IMR-90 (cell line): ENCODE data around the gene FAM20B. TPM values are rescaled to one million over a fixed set of nuclear protein-coding genes. Genes with fewer than 3 reads are reported as not detected.

Source experiments
- ATAC-seq: fragments of 200-7000 bp; cut with Tn5 transposase; 2 replicates; pipeline ENCODE4 v1.9.1; 2020; ENCODE audit warnings: low read depth, mild to moderate bottlenecking, moderate library complexity
- BruUV-seq: library from RNA; stranded (reverse); fragments of 400-500 nt; replicated peaks from 2 replicates; lab custom pipeline; 2021; lab: Mats Ljungman, UMichigan
- CTCF ChIA-PET: fragments of 300-600 bp; formaldehyde crosslinking; extraction: SDS; loops from one replicate; lab custom pipeline; 2021; ENCODE audit warnings: antibody characterized with exemption; lab: Yijun Ruan, JAX
- POLR2A ChIA-PET: fragments of 300-600 bp; sonication (Branson Sonifier 250); formaldehyde crosslinking; loops from one replicate; lab custom pipeline; 2022; ENCODE audit warnings: antibody characterized with exemption; ENCODE audit not compliant: unreplicated experiment; lab: Charles Lee
- DNase-seq: peaks from one replicate; pipeline ENCODE4 v3.0.0; 2013
- H2AFZ ChIP-seq: replicated peaks from 2 replicates; pipeline ENCODE3; 2013; ENCODE audit warnings: low read length, mild to moderate bottlenecking; ENCODE audit not compliant: poor library complexity
- H2AK5ac ChIP-seq: 2 replicates; pipeline ENCODE4 v1.6.1; 2013; ENCODE audit warnings: low read depth, low read length, inconsistent platforms
- H2AK9ac ChIP-seq: replicated peaks from 2 replicates; pipeline ENCODE3; 2013; ENCODE audit warnings: mild to moderate bottlenecking, low read depth, low read length, moderate library complexity; ENCODE audit not compliant: poor library complexity
- H2BK120ac ChIP-seq: 2 replicates; pipeline ENCODE4 v1.6.1; 2013; ENCODE audit warnings: low read depth, low read length, inconsistent platforms
- H2BK15ac ChIP-seq: 3 replicates; pipeline ENCODE4 v1.6.1; 2013; ENCODE audit warnings: low read depth, low read length, inconsistent platforms
- H2BK20ac ChIP-seq: 2 replicates; pipeline ENCODE4 v1.6.1; 2013; ENCODE audit warnings: low read depth, mild to moderate bottlenecking, inconsistent platforms, low read length, moderate library complexity
- H2BK5ac ChIP-seq: 2 replicates; pipeline ENCODE4 v1.6.1; 2013; ENCODE audit warnings: mild to moderate bottlenecking, low read depth, low read length, inconsistent platforms; ENCODE audit not compliant: poor library complexity, severe bottlenecking
- H3K14ac ChIP-seq: replicated peaks from 2 replicates; pipeline ENCODE4 v1.6.1; 2013; ENCODE audit warnings: low read depth, low read length, inconsistent platforms
- H3K18ac ChIP-seq: 2 replicates; pipeline ENCODE4 v1.6.1; 2013; ENCODE audit warnings: low read depth, low read length, control low read depth
- H3K23ac ChIP-seq: 2 replicates; pipeline ENCODE4 v1.6.1; 2013; ENCODE audit warnings: low read depth, low read length, inconsistent platforms
- H3K27ac ChIP-seq: 2 replicates; pipeline ENCODE4 v1.5.1; 2013; ENCODE audit warnings: mild to moderate bottlenecking, control low read depth, low read length; ENCODE audit not compliant: insufficient read depth
- H3K27me3 ChIP-seq: 2 replicates; pipeline ENCODE4 v1.6.1; 2013; ENCODE audit warnings: low read length; ENCODE audit not compliant: control insufficient read depth, insufficient read depth
- H3K36me3 ChIP-seq: 2 replicates; pipeline ENCODE4 v1.6.1; 2013; ENCODE audit warnings: low read length, mixed read lengths; ENCODE audit not compliant: control insufficient read depth, insufficient read depth
- H3K4ac ChIP-seq: 2 replicates; pipeline ENCODE4 v1.6.1; 2013; ENCODE audit warnings: low read depth, low read length, inconsistent platforms
- H3K4me1 ChIP-seq: 2 replicates; pipeline ENCODE4 v1.6.1; 2013; ENCODE audit warnings: low read length, mixed read lengths; ENCODE audit not compliant: control insufficient read depth, insufficient read depth
- H3K4me2 ChIP-seq: 2 replicates; pipeline ENCODE4 v1.6.1; 2013; ENCODE audit warnings: low read depth, mild to moderate bottlenecking, control low read depth, low read length, moderate library complexity
- H3K4me3 ChIP-seq: 2 replicates; pipeline ENCODE4 v1.5.1; 2013; ENCODE audit warnings: low read depth, mild to moderate bottlenecking, control low read depth, low read length, moderate library complexity; ENCODE audit not compliant: insufficient read depth
- H3K56ac ChIP-seq: 2 replicates; pipeline ENCODE4 v1.6.1; 2013; ENCODE audit warnings: low read length, inconsistent platforms; ENCODE audit not compliant: insufficient read depth; ENCODE audit errors: extremely low read depth
- H3K79me1 ChIP-seq, 2 experiments: 2 replicates each; pipeline ENCODE4 v1.6.1; 2013; ENCODE audit warnings: low read length in 2 of 2, inconsistent platforms in 1 of 2, low read depth in 1 of 2
- H3K9ac ChIP-seq: 2 replicates; pipeline ENCODE4 v1.6.1; 2013; ENCODE audit warnings: low read depth, low read length, control low read depth
- H3K9me1 ChIP-seq: 2 replicates; pipeline ENCODE4 v1.6.1; 2013; ENCODE audit warnings: low read length, inconsistent platforms; ENCODE audit not compliant: insufficient read depth
- H3K9me3 ChIP-seq: 2 replicates; pipeline ENCODE4 v1.6.1; 2013; ENCODE audit warnings: low read length; ENCODE audit not compliant: control insufficient read depth, insufficient read depth
- H4K20me1 ChIP-seq: 2 replicates; pipeline ENCODE4 v1.6.1; 2013; ENCODE audit warnings: low read length, inconsistent platforms; ENCODE audit not compliant: insufficient read depth
- H4K5ac ChIP-seq: 2 replicates; pipeline ENCODE4 v1.6.1; 2013; ENCODE audit warnings: mild to moderate bottlenecking, low read depth, low read length, control low read depth
- H4K8ac ChIP-seq, 2 experiments: 2 replicates each; pipeline ENCODE4 v1.6.1; 2013; ENCODE audit warnings: low read depth in 2 of 2, low read length in 2 of 2, control low read depth in 1 of 2, inconsistent platforms in 1 of 2
- H4K91ac ChIP-seq: 2 replicates; pipeline ENCODE4 v1.6.1; 2013; ENCODE audit warnings: low read depth, low read length, inconsistent platforms; ENCODE audit not compliant: insufficient read depth
- BHLHE40 ChIP-seq: fragments of 150-350 bp; IDR thresholded peaks from 2 replicates; pipeline ENCODE4 v1.6.1; 2016; ENCODE audit warnings: mild to moderate bottlenecking, low read depth, low read length
- CEBPB ChIP-seq: IDR thresholded peaks from 2 replicates; pipeline ENCODE4 v1.6.1; 2012; ENCODE audit warnings: low read depth, low read length, improper control_type of control experiment
- CHD1 ChIP-seq: IDR thresholded peaks from 2 replicates; pipeline ENCODE4 v1.6.1; 2012; ENCODE audit warnings: low read depth, low read length, improper control_type of control experiment
- CTCF ChIP-seq: conservative IDR thresholded peaks from 2 replicates; pipeline ENCODE4 v1.5.1; 2012; ENCODE audit warnings: mild to moderate bottlenecking, low read depth, low read length, improper control_type of control experiment
- ELK1 ChIP-seq: fragments of 150-350 bp; IDR thresholded peaks from 2 replicates; pipeline ENCODE4 v1.6.1; 2016; ENCODE audit warnings: low read depth, mild to moderate bottlenecking, low read length, moderate library complexity, borderline replicate concordance
- FOS ChIP-seq: fragments of 150-350 bp; IDR thresholded peaks from 2 replicates; pipeline ENCODE4 v1.6.1; 2016; ENCODE audit warnings: low read depth, low read length
- MAFK ChIP-seq: IDR thresholded peaks from 2 replicates; pipeline ENCODE4 v1.6.1; 2012; ENCODE audit warnings: low read depth, low read length, improper control_type of control experiment
- MAZ ChIP-seq: IDR thresholded peaks from 2 replicates; pipeline ENCODE4 v1.6.1; 2012; ENCODE audit warnings: low read depth, mild to moderate bottlenecking, low read length, improper control_type of control experiment, moderate library complexity, borderline replicate concordance
- MXI1 ChIP-seq: IDR thresholded peaks from 2 replicates; pipeline ENCODE4 v1.6.1; 2012; ENCODE audit warnings: low read depth, mild to moderate bottlenecking, low read length, moderate library complexity, borderline replicate concordance
- NFE2L2 ChIP-seq: fragments of 150-350 bp; IDR thresholded peaks from 2 replicates; pipeline ENCODE4 v1.6.1; 2016; ENCODE audit warnings: low read depth, mild to moderate bottlenecking, low read length
- RAD21 ChIP-seq: IDR thresholded peaks from 2 replicates; pipeline ENCODE4 v1.6.1; 2012; ENCODE audit warnings: low read length, improper control_type of control experiment
- RCOR1 ChIP-seq: IDR thresholded peaks from 2 replicates; pipeline ENCODE4 v1.6.1; 2012; ENCODE audit warnings: mild to moderate bottlenecking, low read length, improper control_type of control experiment; ENCODE audit not compliant: insufficient replicate concordance
- RFX5 ChIP-seq: IDR thresholded peaks from 2 replicates; pipeline ENCODE4 v1.8.0; 2012; ENCODE audit warnings: low read depth, mild to moderate bottlenecking, low read length, moderate library complexity
- SMC3 ChIP-seq: fragments of 150-350 bp; IDR thresholded peaks from 2 replicates; pipeline ENCODE4 v1.6.1; 2016; ENCODE audit warnings: low read depth, mild to moderate bottlenecking, antibody characterized with exemption, low read length, moderate library complexity
- USF2 ChIP-seq: fragments of 150-350 bp; IDR thresholded peaks from 2 replicates; pipeline ENCODE4 v1.6.1; 2017; ENCODE audit warnings: mild to moderate bottlenecking, antibody characterized with exemption, low read length, low read depth
- WGBS, 2 experiments: methylation state at CpG; one replicate each; pipeline versions ENCODE4 v1.1.5 to v1.1.7; 2013; ENCODE audit warnings: missing lambda C conversion rate in 2 of 2; ENCODE audit not compliant: insufficient read length in 1 of 2; ENCODE audit errors: extremely low coverage in 2 of 2; 5-methylcytosine and 5-hydroxymethylcytosine counted together
- dilution Hi-C: fragments of 300-500 bp; cut with HindIII; formaldehyde crosslinking; loops from one replicate; pipeline ENCODE4 v1.14.3; 2018; ENCODE audit warnings: low sequenced_read_pairs; ENCODE audit not compliant: unreplicated experiment
- in situ Hi-C: fragments of 300-500 bp; cut with MboI; formaldehyde crosslinking; loops from 3 replicates; pipeline ENCODE4 v1.14.3; 2019; ENCODE audit warnings: low sequenced_read_pairs, inconsistent platforms, mixed read lengths
- intact Hi-C: fragments of 100-400 bp; cut with micrococcal nuclease; formaldehyde crosslinking; loops from 2 replicates; pipeline ENCODE4 v1.10.0; 2022
- polyA plus RNA-seq, 3 experiments: library from polyadenylated mRNA; depleted of rRNA; stranded (reverse); fragments of >200 nt; gene quantifications; 2 replicates each; pipeline ENCODE4 v1.2.3, GENCODE V29; 2012; ENCODE audit warnings: low replicate concordance in 1 of 3
- total RNA-seq: library from RNA; depleted of rRNA; stranded (reverse); fragments of >200 nt; gene quantifications from 2 replicates; pipeline ENCODE4 v1.2.3, GENCODE V29; 2012

The FAM20B gene
- total and polyA plus RNA-seq, 2 of the 4 experiments (the other 2 are of a cell fraction): 17.1 to 38.4 TPM

- TF ChIP-seq USF2: no peak
- TF ChIP-seq RAD21: no peak
Observed at GRCh38 chr1:179029321-179029759, 3.6 kb downstream of the FAM20B start (continued).

GRCh38 chr1:179030130-179030529 lies 4.4 kb downstream of the FAM20B start:
- peaks cover under 1% of the 10 kb centered on the region for H3K9me1 ChIP-seq
- CTCF ChIA-PET: no interaction called here
- H3K4me3 ChIP-seq: no peak overlapping the region
- H2BK15ac ChIP-seq: no peak overlapping the region
- peaks cover 17% of the 10 kb centered on the region for H4K20me1 ChIP-seq
- no peak overlapping the region for H4K5ac ChIP-seq
- peaks cover 11% of the 10 kb centered on the region for H3K4me1 ChIP-seq
- H4K91ac ChIP-seq: no peak overlapping the region
- intact Hi-C loops (no loop called here), dilution Hi-C loops (no loop called here), in situ Hi-C loops (no loop called here)
- no peak overlapping the region for H2AK5ac ChIP-seq
- H2AK9ac ChIP-seq: no peak overlapping the region
- H2BK5ac ChIP-seq: no peak overlapping the region
- H3K79me1 ChIP-seq: peaks cover 27 to 55% of the 10 kb centered on the region in 2 experiments
- ATAC-seq (no peak), DNase-seq (no peak)
- H2BK20ac ChIP-seq: no peak overlapping the region
- no CpG with 5 or more reads among the region's 5 CpGs for WGBS, 2 experiments
- H3K23ac ChIP-seq: no peak overlapping the region
- H3K27ac ChIP-seq: no peak overlapping the region
- no peak overlapping the region for H4K8ac ChIP-seq
- H3K18ac ChIP-seq: no peak overlapping the region
- no peak overlapping the region for H3K56ac ChIP-seq
- H2BK120ac ChIP-seq: no peak overlapping the region
- H3K36me3 ChIP-seq: no peaks in the 10 kb centered on the region
- H3K4me2 ChIP-seq: no peak overlapping the region
- no peaks in the 10 kb centered on the region for H3K9me3 ChIP-seq
- no peak overlapping the region for H3K14ac ChIP-seq
- POLR2A ChIA-PET: no interaction called here
- H3K27me3 ChIP-seq: no peaks in the 10 kb centered on the region
- H3K4ac ChIP-seq: no peak overlapping the region
- BruUV-seq: no TSS peak
- no peak overlapping the region for H3K9ac ChIP-seq
- no peak overlapping the region for H2AFZ ChIP-seq
- no peak for TF ChIP-seq MAZ
- TF ChIP-seq MXI1: no peak
- no peak for TF ChIP-seq NFE2L2
- no peak for TF ChIP-seq ELK1
- TF ChIP-seq RFX5: no peak
- no peak for TF ChIP-seq RCOR1
- TF ChIP-seq RAD21: no peak
- no peak for TF ChIP-seq CHD1
- TF ChIP-seq SMC3: no peak
- TF ChIP-seq CEBPB: no peak
- no peak for TF ChIP-seq MAFK
- no peak for TF ChIP-seq BHLHE40
- no peak for TF ChIP-seq FOS
- TF ChIP-seq CTCF: no peak
